HepG2 (cell line): ENCODE measurements around the gene HRCT1. TPM values are rescaled to one million over a fixed set of nuclear protein-coding genes. Genes with fewer than 3 reads are reported as not detected.

Experiments used
- AKNA ChIP-seq: sonication (generic); formaldehyde crosslinking; IDR thresholded peaks from 2 replicates; pipeline ENCODE4 v1.4.0; 2020; ENCODE audit warnings: missing genetic modification reagents, borderline replicate concordance
- FOSL1 ChIP-seq: sonication (generic); formaldehyde crosslinking; IDR thresholded peaks from 2 replicates; pipeline ENCODE4 v1.9.0; 2021; ENCODE audit warnings: missing genetic modification reagents, borderline replicate concordance
- LBX2 ChIP-seq: sonication (generic); formaldehyde crosslinking; IDR thresholded peaks from 2 replicates; pipeline ENCODE4 v1.5.0; 2020; ENCODE audit warnings: missing genetic modification reagents, mild to moderate bottlenecking, borderline replicate concordance
- RXRA ChIP-seq: sonication (generic); formaldehyde crosslinking; IDR thresholded peaks from 2 replicates; pipeline ENCODE4 v1.5.1; 2020; ENCODE audit warnings: missing genetic modification reagents
- SIX4 ChIP-seq: sonication (generic); formaldehyde crosslinking; IDR thresholded peaks from 2 replicates; pipeline ENCODE4 v1.4.0; 2020; ENCODE audit warnings: missing genetic modification reagents
- YEATS4 ChIP-seq: sonication (generic); formaldehyde crosslinking; IDR thresholded peaks from 2 replicates; pipeline ENCODE4 v1.4.0; 2020; ENCODE audit warnings: missing genetic modification reagents, borderline replicate concordance
- ZNF562 ChIP-seq: sonication (generic); formaldehyde crosslinking; IDR thresholded peaks from 2 replicates; pipeline ENCODE4 v1.8.0; 2022; ENCODE audit warnings: missing genetic modification reagents, borderline replicate concordance
- ZNF564 ChIP-seq: sonication (generic); formaldehyde crosslinking; IDR thresholded peaks from 2 replicates; pipeline ENCODE4 v1.8.1; 2023; ENCODE audit warnings: mild to moderate bottlenecking, missing genetic modification reagents
- ZNF569 ChIP-seq: sonication (generic); formaldehyde crosslinking; IDR thresholded peaks from 2 replicates; pipeline ENCODE4 v1.5.0; 2020; ENCODE audit warnings: mild to moderate bottlenecking, missing genetic modification reagents, moderate library complexity, borderline replicate concordance
- polyA plus RNA-seq, 8 experiments: library from polyadenylated mRNA; depleted of rRNA in 3 of 8; stranded (reverse) in 7 of 8; unstranded in 1 of 8; fragments of >200 nt; fragmentation: Illumina TruSeq in 4 of 8; extraction: Trizol in 4 of 8; gene quantifications; 2 replicates each; pipeline versions ENCODE4 v1.2.1 to v1.2.3, GENCODE V29; 2011 to 2016; ENCODE audit warnings: low read depth in 4 of 8, missing spikeins in 1 of 8, mixed read lengths in 1 of 8; ENCODE audit not compliant: insufficient read depth in 1 of 8
- total RNA-seq, 5 experiments: library from RNA; depleted of rRNA; stranded (reverse); fragments of >200 nt; fragmentation: Illumina TruSeq; extraction: Trizol; gene quantifications; 2 replicates each; pipeline ENCODE4 v1.2.3, GENCODE V29; 2016; ENCODE audit warnings: low read depth in 1 of 5

The HRCT1 gene
- total and polyA plus RNA-seq, 2 of the 13 experiments (the other 11 are each of a cell fraction or from before 2014, with no cell fraction given), result 0.13 TPM; not detected in 1

GRCh38 chr9:35952526-35953191 is 46.7 kb downstream of the HRCT1 start (continued):
- TF ChIP-seq AKNA (CRISPR knock-in tag), result no peak
- no peak for TF ChIP-seq SIX4 (CRISPR knock-in tag)
- no peak for TF ChIP-seq YEATS4
- TF ChIP-seq ZNF564, result no peak
- TF ChIP-seq RXRA (CRISPR knock-in tag), result no peak
- no peak for TF ChIP-seq LBX2 (CRISPR knock-in tag)
- no peak for TF ChIP-seq FOSL1 (CRISPR knock-in tag)
- no peak for TF ChIP-seq ZNF562
- no peak for TF ChIP-seq ZNF569 (CRISPR knock-in tag)
- TF ChIP-seq, all 625 proteins: peak for 0
